Panc1 (cell line): Measurements from ENCODE around the gene RIPPLY1. TPM values are rescaled to one million over a fixed set of nuclear protein-coding genes. Genes with fewer than 3 reads are reported as not detected.

Source experiments
- ATAC-seq: fragments of 200-7000 bp; cut with Tn5 transposase; 2 replicates; pipeline ENCODE4 v1.9.1; 2020; ENCODE audit warnings: mild to moderate bottlenecking, moderate library complexity
- BruUV-seq: library from RNA; stranded (reverse); fragments of 400-500 nt; replicated peaks from 2 replicates; lab custom pipeline; 2021; lab: Mats Ljungman, UMichigan
- CTCF ChIA-PET: fragments of 300-600 bp; sonication (Branson Sonifier 250); formaldehyde crosslinking; loops from one replicate; lab custom pipeline; 2022; ENCODE audit warnings: antibody characterized with exemption; lab: Charles Lee
- POLR2A ChIA-PET: fragments of 300-600 bp; sonication (Branson Sonifier 250); formaldehyde crosslinking; loops from one replicate; lab custom pipeline; 2022; ENCODE audit warnings: antibody characterized with exemption; lab: Charles Lee
- DNase-seq: peaks from one replicate; pipeline ENCODE4 v3.0.0-alpha.2; 2010; ENCODE audit warnings: low read depth, low spot score
- H3K27ac ChIP-seq: 2 replicates; pipeline ENCODE4 v1.5.1; 2011; ENCODE audit warnings: mild to moderate bottlenecking, low read length, inconsistent platforms
- H3K27me3 ChIP-seq: fragments of 200-500 bp; sonication (Bioruptor generic); 2 replicates; pipeline ENCODE4 v1.6.0; 2014; ENCODE audit warnings: low read length, inconsistent platforms; ENCODE audit not compliant: control insufficient read depth, insufficient read depth
- H3K36me3 ChIP-seq: fragments of 200-500 bp; sonication (Bioruptor generic); 2 replicates; pipeline ENCODE4 v1.5.1; 2014; ENCODE audit warnings: inconsistent platforms, mild to moderate bottlenecking, low read length, moderate library complexity; ENCODE audit not compliant: control insufficient read depth, insufficient read depth
- H3K4me1 ChIP-seq: 2 replicates; pipeline ENCODE4 v1.5.1; 2011; ENCODE audit warnings: inconsistent platforms, mild to moderate bottlenecking, low read length, moderate library complexity; ENCODE audit not compliant: control insufficient read depth, insufficient read depth
- H3K4me3 ChIP-seq, 2 experiments: 2 replicates each; pipeline ENCODE4 v1.5.1; 2011 to 2012; ENCODE audit warnings: low read depth in 2 of 2, low read length in 2 of 2, mild to moderate bottlenecking in 2 of 2, inconsistent platforms in 1 of 2, moderate library complexity in 1 of 2
- H3K9me3 ChIP-seq: fragments of 200-500 bp; sonication (Bioruptor generic); 2 replicates; pipeline ENCODE4 v1.5.1; 2014; ENCODE audit warnings: low read depth, mild to moderate bottlenecking, inconsistent platforms, low read length, moderate library complexity; ENCODE audit not compliant: control insufficient read depth, insufficient read depth
- POLR2AphosphoS5 ChIP-seq: IDR thresholded peaks from 2 replicates; pipeline ENCODE4 v1.6.1; 2012; ENCODE audit warnings: mild to moderate bottlenecking, low read depth, low read length, moderate library complexity
- SIN3A ChIP-seq: IDR thresholded peaks from 2 replicates; pipeline ENCODE4 v1.6.1; 2012; ENCODE audit warnings: low read depth, mild to moderate bottlenecking, low read length, moderate library complexity, borderline replicate concordance; ENCODE audit not compliant: insufficient read depth
- TCF7L2 ChIP-seq: IDR thresholded peaks from 2 replicates; pipeline ENCODE4 v1.6.1; 2011; ENCODE audit warnings: mild to moderate bottlenecking, low read depth, low read length, inconsistent platforms
- in situ Hi-C: cut with HindIII; loops from 2 replicates; pipeline ENCODE4 v1.10.0; 2016; ENCODE audit warnings: low sequenced_read_pairs, low pct_unique_long_range_greater_than_20kb
- intact Hi-C: fragments of 100-400 bp; cut with micrococcal nuclease; formaldehyde crosslinking; loops from one replicate; pipeline ENCODE4 v1.10.0; 2022; ENCODE audit not compliant: unreplicated experiment
- total RNA-seq: library from RNA; stranded (reverse); gene quantifications from one replicate; pipeline ENCODE4 v1.2.1, GENCODE V29; 2021; ENCODE audit not compliant: unreplicated experiment
- TF ChIP-seq, protein P1 (sequence below): fragments of 450-650 bp; IDR thresholded peaks from 2 replicates; pipeline ENCODE4 v1.5.1; 2017; ENCODE audit warnings: mild to moderate bottlenecking
- TF ChIP-seq, protein P2 (sequence below), 2 experiments: IDR thresholded peaks; 2 replicates each; pipeline ENCODE4 v1.6.1; 2011 to 2012; ENCODE audit warnings: low read depth in 2 of 2, control low read depth in 1 of 2, low read length in 1 of 2, mild to moderate bottlenecking in 1 of 2, moderate library complexity in 1 of 2; ENCODE audit not compliant: insufficient read depth in 1 of 2

The RIPPLY1 gene
- total RNA-seq, 1 experiment from 2014 or later, result not detected

DNA sequence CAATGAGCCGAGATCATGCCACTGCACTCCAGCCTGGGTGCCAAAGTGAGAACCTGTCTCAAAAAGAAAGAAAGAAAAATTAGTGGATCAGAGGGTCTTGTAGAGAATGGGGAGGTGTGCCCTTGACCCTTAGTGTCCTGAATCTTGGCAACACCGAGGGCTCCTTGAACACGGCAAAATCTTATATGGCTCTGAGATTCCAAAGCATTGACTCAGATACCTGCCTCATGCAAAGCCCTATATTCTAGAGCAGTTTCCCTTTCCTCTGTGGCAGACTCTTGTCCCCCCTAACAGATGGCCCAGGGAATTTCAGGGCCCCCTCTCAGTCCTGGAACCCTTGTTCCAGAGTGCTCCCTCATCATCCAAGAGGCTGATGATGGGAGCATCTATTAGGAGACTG is 23.9 kb upstream of the RIPPLY1 start:
- ChIA-PET POLR2A (no interaction called here), CTCF (no interaction called here)
- intact Hi-C loops, result no loop called here
- no peaks in the 10 kb centered on the region for H3K9me3 ChIP-seq
- in situ Hi-C loops, result no loop called here
- TF ChIP-seq SIN3A, result no peak
- TF ChIP-seq POLR2AphosphoS5, result no peak
- TF ChIP-seq TCF7L2, result no peak
- TF ChIP-seq, protein P1, sequence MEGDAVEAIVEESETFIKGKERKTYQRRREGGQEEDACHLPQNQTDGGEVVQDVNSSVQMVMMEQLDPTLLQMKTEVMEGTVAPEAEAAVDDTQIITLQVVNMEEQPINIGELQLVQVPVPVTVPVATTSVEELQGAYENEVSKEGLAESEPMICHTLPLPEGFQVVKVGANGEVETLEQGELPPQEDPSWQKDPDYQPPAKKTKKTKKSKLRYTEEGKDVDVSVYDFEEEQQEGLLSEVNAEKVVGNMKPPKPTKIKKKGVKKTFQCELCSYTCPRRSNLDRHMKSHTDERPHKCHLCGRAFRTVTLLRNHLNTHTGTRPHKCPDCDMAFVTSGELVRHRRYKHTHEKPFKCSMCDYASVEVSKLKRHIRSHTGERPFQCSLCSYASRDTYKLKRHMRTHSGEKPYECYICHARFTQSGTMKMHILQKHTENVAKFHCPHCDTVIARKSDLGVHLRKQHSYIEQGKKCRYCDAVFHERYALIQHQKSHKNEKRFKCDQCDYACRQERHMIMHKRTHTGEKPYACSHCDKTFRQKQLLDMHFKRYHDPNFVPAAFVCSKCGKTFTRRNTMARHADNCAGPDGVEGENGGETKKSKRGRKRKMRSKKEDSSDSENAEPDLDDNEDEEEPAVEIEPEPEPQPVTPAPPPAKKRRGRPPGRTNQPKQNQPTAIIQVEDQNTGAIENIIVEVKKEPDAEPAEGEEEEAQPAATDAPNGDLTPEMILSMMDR, result no peak
- TF ChIP-seq, protein P2, sequence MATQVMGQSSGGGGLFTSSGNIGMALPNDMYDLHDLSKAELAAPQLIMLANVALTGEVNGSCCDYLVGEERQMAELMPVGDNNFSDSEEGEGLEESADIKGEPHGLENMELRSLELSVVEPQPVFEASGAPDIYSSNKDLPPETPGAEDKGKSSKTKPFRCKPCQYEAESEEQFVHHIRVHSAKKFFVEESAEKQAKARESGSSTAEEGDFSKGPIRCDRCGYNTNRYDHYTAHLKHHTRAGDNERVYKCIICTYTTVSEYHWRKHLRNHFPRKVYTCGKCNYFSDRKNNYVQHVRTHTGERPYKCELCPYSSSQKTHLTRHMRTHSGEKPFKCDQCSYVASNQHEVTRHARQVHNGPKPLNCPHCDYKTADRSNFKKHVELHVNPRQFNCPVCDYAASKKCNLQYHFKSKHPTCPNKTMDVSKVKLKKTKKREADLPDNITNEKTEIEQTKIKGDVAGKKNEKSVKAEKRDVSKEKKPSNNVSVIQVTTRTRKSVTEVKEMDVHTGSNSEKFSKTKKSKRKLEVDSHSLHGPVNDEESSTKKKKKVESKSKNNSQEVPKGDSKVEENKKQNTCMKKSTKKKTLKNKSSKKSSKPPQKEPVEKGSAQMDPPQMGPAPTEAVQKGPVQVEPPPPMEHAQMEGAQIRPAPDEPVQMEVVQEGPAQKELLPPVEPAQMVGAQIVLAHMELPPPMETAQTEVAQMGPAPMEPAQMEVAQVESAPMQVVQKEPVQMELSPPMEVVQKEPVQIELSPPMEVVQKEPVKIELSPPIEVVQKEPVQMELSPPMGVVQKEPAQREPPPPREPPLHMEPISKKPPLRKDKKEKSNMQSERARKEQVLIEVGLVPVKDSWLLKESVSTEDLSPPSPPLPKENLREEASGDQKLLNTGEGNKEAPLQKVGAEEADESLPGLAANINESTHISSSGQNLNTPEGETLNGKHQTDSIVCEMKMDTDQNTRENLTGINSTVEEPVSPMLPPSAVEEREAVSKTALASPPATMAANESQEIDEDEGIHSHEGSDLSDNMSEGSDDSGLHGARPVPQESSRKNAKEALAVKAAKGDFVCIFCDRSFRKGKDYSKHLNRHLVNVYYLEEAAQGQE (IDR thresholded peaks at IDR 0.05; ENCODE audit: insufficient read depth in 1 of 2, low read depth in 2 of 2, low read length in 1 of 2), result no peak
- H3K4me3 ChIP-seq, result no peak overlapping the region
- no TSS peak for BruUV-seq
- no peaks in the 10 kb centered on the region for H3K36me3 ChIP-seq
- no peaks in the 10 kb centered on the region for H3K27me3 ChIP-seq
- no peak overlapping the region for H3K27ac ChIP-seq
- DNase-seq (no peak), ATAC-seq (no peak)
- H3K4me1 ChIP-seq, result no peaks in the 10 kb centered on the region

DNA sequence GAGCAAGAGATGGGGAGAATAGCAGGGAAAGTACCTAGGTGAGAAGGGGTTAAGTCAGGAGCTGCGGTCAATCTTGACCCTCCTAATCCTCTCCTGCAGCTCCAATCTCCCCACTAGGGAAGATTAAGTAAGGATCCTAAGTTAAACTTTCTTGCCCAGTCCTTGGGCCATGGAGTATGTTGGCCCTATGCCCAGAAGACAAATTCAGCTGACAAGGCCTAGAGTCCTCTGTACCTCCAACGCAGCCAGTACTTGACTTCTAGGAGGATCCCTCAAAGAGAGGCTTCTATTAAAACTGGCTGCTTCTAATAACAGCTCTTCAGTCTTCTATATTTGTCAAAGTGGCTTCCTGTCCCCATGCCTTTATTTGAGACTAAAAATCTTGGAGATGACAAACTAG is 18.5 kb upstream of the RIPPLY1 start:
- TF ChIP-seq POLR2AphosphoS5 (no peak), SIN3A (no peak), TCF7L2 (no peak)
- TF ChIP-seq, protein P1, result no peak
- TF ChIP-seq, protein P2 (IDR thresholded peaks at IDR 0.05; ENCODE audit: insufficient read depth in 1 of 2, low read depth in 2 of 2, low read length in 1 of 2), result no peak
- ChIA-PET CTCF (no interaction called here), POLR2A (no interaction called here)
- Histone ChIP-seq H3K27ac (no peak overlapping the region), H3K4me1 (no peaks in the 10 kb centered on the region), H3K9me3 (no peaks in the 10 kb centered on the region), H3K4me3 (no peak overlapping the region), H3K27me3 (0 out of 2 replicates have a peak, but pooled peaks cover 3% of the 10 kb centered on the region), H3K36me3 (no peaks in the 10 kb centered on the region)
- in situ Hi-C loops, result no loop called here
- DNase-seq, result no peak
- BruUV-seq, result no TSS peak
- no peak for ATAC-seq
- intact Hi-C loops, result no loop called here
